ENCODE measurements around the gene UNCX.

The UNCX gene

GRCh38 chr7:1230411-1231213 is 2.1 kb upstream of the UNCX start:
- TF ChIP-seq CTCF (IDR thresholded peaks at IDR 0.05; ENCODE audit: low read depth, low read length) = no peak
- H3K9me3 ChIP-seq (ENCODE audit: severe bottlenecking) = no peaks in the 10 kb centered on the region
- H3K27me3 ChIP-seq (ENCODE audit: insufficient read depth, low read depth, severe bottlenecking) = peaks cover 64% of the 10 kb centered on the region
- no peaks in the 10 kb centered on the region for H3K36me3 ChIP-seq
- DNase-seq = no peak
- H3K27ac ChIP-seq = no peak overlapping the region
- H3K4me3 ChIP-seq (ENCODE audit: low read depth, low read length) = peak overlapping the region; percentile 18

GRCh38 chr7:1231214-1232102 is 1.2 kb upstream of the UNCX start:
- Histone ChIP-seq H3K4me3 (ENCODE audit: low read depth, low read length) (no peak overlapping the region), H3K36me3 (no peaks in the 10 kb centered on the region), H3K27me3 (ENCODE audit: insufficient read depth, low read depth, severe bottlenecking) (peaks cover 67% of the 10 kb centered on the region), H3K9me3 (ENCODE audit: severe bottlenecking) (no peaks in the 10 kb centered on the region), H3K27ac (no peak overlapping the region)
- no peak for DNase-seq
- no peak for TF ChIP-seq CTCF (IDR thresholded peaks at IDR 0.05; ENCODE audit: low read depth, low read length)

GRCh38 chr7:1232103-1232466 is 587 bp upstream of the UNCX start:
- peaks cover 70% of the 10 kb centered on the region for H3K27me3 ChIP-seq (ENCODE audit: insufficient read depth, low read depth, severe bottlenecking)

GRCh38 chr7:1233333-1234048 is 819 bp downstream of the UNCX start:
- Histone ChIP-seq H3K27me3 (ENCODE audit: insufficient read depth, low read depth, severe bottlenecking) (peaks cover 72% of the 10 kb centered on the region), H3K36me3 (no peaks in the 10 kb centered on the region), H3K27ac (no peak overlapping the region), H3K9me3 (ENCODE audit: severe bottlenecking) (no peaks in the 10 kb centered on the region), H3K4me3 (ENCODE audit: low read depth, low read length) (no peak overlapping the region)
- no peak for DNase-seq
- TF ChIP-seq CTCF (IDR thresholded peaks at IDR 0.05; ENCODE audit: low read depth, low read length) = no peak

More at GRCh38 chr7:1232103-1232466, 587 bp upstream of the UNCX start:
- no peaks in the 10 kb centered on the region for H3K36me3 ChIP-seq
- no peak overlapping the region for H3K27ac ChIP-seq
- no peaks in the 10 kb centered on the region for H3K9me3 ChIP-seq (ENCODE audit: severe bottlenecking)
- no peak for DNase-seq
- no peak overlapping the region for H3K4me3 ChIP-seq (ENCODE audit: low read depth, low read length)
- TF ChIP-seq CTCF (IDR thresholded peaks at IDR 0.05; ENCODE audit: low read depth, low read length) = no peak

GRCh38 chr7:1234049-1234880 is 1.6 kb downstream of the UNCX start:
- H3K4me3 ChIP-seq (ENCODE audit: low read depth, low read length) = no peak overlapping the region
- DNase-seq = no peak
- H3K27me3 ChIP-seq (ENCODE audit: insufficient read depth, low read depth, severe bottlenecking) = peaks cover 72% of the 10 kb centered on the region
- TF ChIP-seq CTCF (IDR thresholded peaks at IDR 0.05; ENCODE audit: low read depth, low read length) = no peak
- H3K27ac ChIP-seq = no peak overlapping the region
- no peaks in the 10 kb centered on the region for H3K36me3 ChIP-seq
- no peaks in the 10 kb centered on the region for H3K9me3 ChIP-seq (ENCODE audit: severe bottlenecking)

All from WERI-Rb-1 (cell line).